Raji (cell line): ENCODE results near the gene CFTR.

ENCODE experiments used
- POLR2A ChIP-seq: IDR thresholded peaks from 2 replicates; pipeline ENCODE4 v1.6.1; 2011; ENCODE audit warnings: low read depth, low read length, control low read depth; ENCODE audit not compliant: insufficient read depth

Gene CFTR

DNA sequence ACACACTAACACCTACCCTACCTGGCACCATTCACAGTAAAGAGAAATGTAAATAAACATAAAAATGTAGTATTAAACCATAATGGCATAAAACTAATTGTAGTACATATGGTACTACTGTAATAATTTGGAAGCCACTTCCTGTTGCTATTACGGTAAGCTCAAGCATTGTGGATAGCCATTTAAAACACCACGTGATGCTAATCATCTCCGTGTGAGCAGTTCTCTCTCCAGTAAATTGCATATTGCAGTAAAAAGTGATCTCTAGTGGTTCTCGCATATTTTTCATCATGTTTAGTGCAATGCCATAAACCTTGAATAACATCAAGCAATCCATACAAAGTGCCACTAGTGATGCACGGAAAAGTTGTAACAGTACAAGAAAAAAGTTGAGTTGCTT is 75.4 kb downstream of the CFTR start:
- TF ChIP-seq POLR2A: no peak

- TF ChIP-seq POLR2A: no peak
Observed at GRCh38 chr7:117559391-117559790, 79.6 kb downstream of the CFTR start.

DNA sequence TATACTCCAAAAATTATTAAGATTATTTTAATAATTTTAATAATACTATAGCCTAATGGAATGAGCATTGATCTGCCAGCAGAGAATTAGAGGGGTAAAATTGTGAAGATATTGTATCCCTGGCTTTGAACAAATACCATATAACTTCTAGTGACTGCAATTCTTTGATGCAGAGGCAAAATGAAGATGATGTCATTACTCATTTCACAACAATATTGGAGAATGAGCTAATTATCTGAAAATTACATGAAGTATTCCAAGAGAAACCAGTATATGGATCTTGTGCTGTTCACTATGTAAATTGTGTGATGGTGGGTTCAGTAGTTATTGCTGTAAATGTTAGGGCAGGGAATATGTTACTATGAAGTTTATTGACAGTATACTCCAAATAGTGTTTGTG is 80.2 kb downstream of the CFTR start:
- TF ChIP-seq POLR2A: no peak

- TF ChIP-seq POLR2A: no peak
Observed at GRCh38 chr7:117562759-117563158, 82.9 kb downstream of the CFTR start.

DNA sequence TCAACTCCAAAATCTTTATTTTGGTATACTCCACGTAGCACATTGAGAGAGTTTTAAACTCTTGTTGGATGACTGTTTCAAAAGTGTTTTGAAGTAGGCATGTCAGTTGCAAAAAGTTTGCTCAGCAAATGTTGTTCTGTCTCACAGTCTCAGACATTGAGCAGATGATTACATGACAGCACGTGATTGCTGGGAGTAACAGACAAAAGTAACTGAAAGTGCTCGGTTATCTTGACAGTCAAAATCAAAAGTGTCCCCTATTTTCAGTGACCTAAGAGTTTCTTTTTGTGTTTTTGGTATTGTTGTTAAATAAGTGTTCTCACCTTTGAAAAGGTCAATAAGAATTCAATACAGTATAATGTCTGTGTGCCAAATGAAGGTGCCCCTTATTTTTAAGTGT is 84.3 kb downstream of the CFTR start:
- no peak for TF ChIP-seq POLR2A

DNA sequence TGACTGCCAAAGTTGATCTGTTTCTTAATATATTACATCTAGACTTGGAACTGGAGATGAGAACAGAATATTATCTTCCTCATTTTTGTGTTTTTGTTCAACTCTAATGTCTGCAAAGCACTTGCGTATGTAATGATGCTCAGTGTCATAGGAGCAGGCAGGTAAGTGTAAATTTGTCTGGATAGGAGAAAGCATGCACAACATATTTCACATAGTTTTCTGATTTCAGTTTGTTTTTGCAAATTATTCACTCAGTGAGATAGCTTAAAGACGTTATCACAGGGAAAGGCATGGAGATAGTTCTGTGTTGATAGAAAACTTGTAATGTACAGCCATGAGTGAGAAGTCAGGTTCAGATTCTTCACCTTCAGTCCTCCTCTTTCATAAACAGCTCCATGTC is 84.8 kb downstream of the CFTR start:
- no peak for TF ChIP-seq POLR2A

DNA sequence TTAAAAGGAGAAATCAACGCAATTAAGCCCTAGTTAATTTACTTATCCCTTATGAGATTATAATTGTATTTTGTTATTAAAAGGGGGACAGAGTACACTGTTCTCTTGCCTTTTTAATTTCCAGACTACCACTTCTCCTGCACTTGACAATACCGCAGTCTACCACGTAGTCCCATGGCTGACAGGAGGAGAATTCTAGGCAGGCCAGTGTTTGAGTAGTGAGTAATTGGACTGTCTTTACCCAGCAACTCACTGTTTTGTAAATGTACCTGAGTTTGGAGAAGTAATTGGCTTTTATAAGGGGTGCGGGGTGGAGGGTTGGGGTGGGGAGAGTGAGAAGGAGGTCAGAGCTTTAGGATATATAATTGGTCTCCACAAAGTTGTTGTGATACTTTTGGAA is 85.4 kb downstream of the CFTR start:
- no peak for TF ChIP-seq POLR2A

DNA sequence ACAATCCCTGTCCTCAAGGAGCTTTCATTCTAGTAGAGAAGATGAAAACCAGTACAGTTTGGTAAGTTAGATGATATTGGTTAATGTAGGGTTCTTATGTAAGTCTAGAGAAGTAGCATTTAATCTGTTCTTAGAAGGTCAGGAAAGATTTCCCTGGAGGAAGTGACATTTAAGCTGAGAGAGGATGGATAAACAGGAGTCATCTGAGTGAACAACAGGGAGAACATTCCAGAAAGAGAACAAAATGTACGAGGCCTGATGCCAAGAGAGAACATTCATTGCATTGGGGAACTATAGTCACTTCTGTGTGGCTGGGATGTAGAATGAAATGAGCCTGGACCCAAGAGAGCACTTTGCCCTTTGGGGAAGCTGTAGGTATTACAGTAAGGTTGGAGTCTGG is 88.0 kb downstream of the CFTR start:
- TF ChIP-seq POLR2A: no peak

GRCh38 chr7:117572856-117573620 is 93.2 kb downstream of the CFTR start:
- no peak for TF ChIP-seq POLR2A

GRCh38 chr7:117581424-117581823 is 101.6 kb downstream of the CFTR start:
- TF ChIP-seq POLR2A: no peak

GRCh38 chr7:117582219-117582704 is 102.4 kb downstream of the CFTR start:
- no peak for TF ChIP-seq POLR2A

GRCh38 chr7:117587931-117588330 is 108.1 kb downstream of the CFTR start:
- TF ChIP-seq POLR2A: no peak

GRCh38 chr7:117588352-117588794 is 108.5 kb downstream of the CFTR start:
- TF ChIP-seq POLR2A: no peak

DNA sequence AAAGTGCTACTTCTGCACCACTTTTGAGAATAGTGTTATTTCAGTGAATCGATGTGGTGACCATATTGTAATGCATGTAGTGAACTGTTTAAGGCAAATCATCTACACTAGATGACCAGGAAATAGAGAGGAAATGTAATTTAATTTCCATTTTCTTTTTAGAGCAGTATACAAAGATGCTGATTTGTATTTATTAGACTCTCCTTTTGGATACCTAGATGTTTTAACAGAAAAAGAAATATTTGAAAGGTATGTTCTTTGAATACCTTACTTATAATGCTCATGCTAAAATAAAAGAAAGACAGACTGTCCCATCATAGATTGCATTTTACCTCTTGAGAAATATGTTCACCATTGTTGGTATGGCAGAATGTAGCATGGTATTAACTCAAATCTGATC is 110.4 kb downstream of the CFTR start:
- no peak for TF ChIP-seq POLR2A

- TF ChIP-seq POLR2A: no peak
Observed at GRCh38 chr7:117592011-117592635, 112.3 kb downstream of the CFTR start.

DNA sequence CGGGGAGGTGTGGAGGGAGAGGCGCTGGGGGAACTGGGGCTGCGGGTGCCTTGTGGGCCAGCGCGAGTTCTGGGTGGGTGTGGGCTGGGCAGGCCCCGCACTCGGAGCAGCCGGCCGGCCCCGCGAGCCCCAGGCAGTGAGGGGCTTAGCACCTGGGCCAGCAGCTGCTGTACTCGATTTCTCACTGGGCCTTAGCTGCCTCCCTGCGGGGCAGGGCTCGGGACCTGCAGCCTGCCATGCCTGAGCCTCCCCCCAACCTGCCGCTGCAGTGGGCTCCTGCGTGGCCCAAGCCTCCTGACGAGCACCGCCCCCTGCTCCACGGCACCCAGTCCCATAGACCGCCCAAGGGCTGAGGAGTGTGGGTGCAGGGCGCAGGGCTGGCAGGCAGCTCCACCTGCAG is 116.3 kb downstream of the CFTR start:
- TF ChIP-seq POLR2A: no peak
